CD1c-positive myeloid dendritic cell (primary cell): ENCODE measurements around the gene CANT1.

Experiments
- DNase-seq: peaks from one replicate; pipeline ENCODE4 v3.0.0-alpha.2; 2016; ENCODE audit errors: extremely low spot score

Gene CANT1

DNA sequence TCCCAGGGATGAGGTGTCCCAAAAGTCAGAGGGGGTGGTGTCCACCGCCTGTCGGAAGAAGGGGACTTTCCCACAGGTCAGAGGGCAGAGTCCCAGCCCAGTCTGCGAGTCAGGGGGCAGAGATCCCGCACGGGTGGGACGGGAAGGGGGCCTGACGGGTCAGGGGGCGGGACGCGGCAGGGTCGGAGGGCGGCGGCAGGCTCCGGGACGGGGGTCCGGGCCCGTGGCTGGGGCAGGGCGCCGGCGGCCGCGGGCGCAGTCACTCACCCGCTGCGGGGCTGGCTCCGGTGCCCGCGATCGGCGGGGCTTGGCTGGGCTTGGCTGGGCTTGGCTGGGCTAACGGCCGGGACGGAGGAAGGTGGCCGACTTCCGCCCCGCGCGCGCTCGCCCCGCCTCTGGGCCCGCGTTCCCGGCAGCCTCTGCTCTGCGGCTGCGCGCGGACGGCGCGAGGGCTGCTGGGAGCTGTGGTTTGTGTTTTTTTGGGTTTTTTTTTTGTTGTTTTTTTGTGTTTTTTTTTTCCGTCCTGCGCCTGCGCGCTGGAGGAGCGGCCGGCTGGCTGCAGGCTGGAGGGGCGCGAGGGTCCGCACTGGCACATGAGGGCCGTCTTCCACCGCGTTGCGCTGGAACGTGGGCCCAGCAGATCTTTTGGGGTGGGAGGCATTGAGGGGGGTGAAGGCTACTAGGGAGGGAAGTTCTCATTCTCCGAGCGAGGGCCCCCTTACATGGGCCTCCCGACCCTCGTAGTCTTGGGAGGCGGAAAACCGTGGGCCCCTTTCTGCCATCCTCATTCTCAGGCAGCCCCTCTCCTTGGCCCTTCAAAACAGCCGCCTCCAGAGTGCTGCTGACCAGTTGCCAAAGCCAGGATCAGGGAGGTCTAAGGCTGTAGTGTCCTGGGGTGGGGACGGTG is at the start of gene CANT1:
CANT1 (minus strand) TSS at position 368 of the 907 bp plus-strand sequence. CDS start 12,142 bp downstream, outside the sequence.
- peak; percentile 94 for DNase-seq

DNA sequence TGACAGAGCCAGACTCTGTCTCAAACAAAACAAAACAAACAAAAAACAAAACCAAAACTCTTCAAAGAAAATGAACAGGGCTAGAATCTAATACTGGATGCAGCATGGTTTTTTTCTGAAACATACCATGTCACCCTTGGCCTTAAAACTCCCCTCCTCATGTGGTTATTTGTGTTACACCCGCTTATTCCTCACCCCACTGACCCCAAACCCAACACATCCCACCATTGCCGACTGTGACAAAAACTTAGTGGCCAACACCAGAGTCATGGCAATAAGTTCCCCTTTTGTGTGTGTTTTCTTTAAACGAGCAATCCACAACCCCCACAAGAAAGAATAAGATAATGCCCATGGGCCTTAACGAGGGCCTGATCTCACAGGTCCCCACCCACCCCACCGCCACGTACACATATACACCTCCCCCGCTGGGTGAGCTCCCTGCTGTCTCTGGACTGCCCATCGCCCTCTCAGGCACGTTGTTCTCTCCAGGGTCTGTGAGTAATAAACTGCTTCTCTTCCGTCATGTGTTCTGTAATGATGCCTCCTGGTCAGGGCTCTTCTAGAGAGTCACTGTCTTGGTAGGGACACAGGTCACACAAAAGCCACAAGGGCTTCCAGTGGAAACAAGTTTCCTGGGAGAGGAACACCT is 48.3 kb upstream of the CANT1 start:
- peak; percentile 35 for DNase-seq

DNA sequence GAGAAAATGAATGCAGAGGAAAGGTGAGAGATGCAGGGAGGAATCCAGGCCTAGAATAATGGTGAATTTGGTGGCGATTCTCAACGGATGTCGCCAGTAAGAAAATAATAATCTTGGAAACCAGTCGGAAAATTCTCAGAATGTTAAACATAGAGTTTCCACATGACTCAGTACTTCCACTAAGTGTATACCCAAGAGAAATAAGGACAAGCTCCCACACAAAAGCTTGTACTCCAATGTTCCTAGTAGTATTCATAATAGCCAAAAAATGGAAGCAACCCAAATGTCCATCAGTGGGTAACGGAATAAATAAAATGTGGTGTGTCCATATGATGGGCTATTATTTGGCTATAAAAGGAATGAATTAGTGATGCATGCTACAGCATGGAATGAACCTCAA is 45.6 kb upstream of the CANT1 start:
- no peak for DNase-seq

DNA sequence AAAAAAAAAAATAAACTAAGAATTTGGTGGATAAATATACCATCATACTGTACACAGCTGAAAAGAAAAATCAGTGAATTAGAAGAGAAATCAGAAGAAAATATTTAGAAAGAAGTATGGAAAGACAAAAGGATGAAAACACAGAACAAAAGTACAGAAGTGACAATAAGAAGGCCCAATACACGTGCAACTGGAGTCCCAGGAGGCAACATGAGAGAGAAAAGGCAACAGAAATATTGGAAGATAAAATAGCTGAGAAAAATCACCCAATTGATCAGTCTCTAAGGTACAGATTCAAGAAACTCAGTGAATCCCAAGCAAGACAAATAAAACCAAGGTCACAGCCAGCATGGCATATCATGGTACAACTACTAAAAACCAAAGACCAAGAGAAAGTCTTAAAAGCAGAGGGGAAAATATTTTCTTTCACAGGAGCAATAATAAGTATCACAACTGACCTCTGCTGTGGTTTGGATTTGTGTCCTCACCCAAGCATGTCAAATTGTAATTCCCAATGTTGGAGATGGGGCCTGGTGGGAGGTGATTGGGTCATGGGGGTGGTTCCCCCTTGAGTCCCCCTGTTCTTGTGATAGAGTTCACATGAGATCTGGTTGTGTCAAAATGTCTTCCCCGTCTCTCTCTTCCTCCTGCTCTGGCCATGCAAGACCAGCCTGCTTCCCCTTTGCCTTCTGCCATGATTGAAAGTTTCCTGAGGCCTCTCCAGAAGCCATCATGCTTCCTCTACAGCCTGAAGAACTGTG is 44.8 kb upstream of the CANT1 start:
- DNase-seq: no peak

DNA sequence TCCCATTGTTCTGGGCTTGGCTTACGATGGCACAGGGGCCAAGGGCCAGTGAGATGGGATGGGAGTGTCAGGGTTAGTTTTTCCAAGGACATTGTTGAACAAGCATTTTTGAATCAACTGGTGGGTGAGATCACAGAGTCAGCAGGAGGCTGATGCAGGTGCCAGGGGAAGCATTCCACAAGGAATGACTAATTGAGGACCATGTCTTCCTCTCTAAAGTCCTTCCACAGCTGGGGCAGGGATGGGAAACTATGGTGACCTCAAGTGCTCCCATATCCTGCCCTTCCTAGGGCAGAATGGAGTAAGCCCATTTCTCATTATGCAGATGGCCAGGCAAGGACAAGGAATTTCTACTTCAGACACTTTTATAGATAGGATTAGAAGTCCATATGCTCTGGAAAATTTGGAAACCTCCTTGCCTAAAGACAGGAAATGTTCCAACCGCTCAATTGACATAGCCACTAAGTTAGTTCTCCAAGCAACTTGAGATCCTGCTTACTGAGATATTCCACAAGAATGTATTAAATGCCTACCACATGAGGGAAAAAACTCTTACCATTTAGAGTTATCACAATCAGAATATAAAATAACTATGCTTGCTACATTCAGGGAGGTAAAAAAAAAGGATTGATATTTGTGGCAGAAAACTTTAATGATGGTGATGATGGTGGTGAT is 43.8 kb upstream of the CANT1 start:
- no peak for DNase-seq

DNA sequence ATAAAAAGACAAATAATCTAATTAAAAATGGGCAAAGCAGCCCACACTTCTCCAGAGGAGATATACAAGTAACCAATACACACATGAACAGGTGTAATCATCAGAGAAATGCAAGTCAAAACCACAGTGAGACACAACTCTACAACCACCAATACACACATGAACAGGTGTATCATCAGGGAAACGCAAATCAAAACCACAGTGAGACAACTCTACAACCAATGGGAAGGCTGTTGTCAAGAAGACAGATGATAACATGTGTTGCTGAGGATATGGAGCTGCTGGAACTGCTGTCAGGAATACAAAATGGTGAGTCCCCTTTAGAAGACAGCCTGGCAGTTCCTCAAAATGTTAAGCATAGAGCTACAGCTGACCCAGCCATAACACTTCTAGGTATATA is 42.6 kb upstream of the CANT1 start:
- DNase-seq: no peak

DNA sequence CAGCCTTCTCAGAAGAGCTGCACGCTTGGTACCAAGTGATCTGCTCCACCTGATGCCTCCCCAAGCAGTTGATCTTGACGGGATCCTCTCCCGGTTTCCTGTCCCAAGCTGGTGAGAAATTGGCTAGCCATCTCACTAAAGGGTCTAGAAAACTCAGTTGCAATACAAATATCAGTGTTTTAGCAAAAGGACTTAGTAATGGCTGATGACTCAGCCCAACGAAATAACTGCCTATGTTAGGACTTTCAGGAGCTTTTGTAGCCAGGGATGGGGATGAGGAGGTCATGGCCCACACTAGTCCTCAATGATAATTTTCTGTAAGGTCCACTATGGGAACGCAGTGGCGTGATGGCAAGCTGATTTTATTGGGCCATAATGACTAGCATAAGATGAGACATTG is 41.7 kb upstream of the CANT1 start:
- DNase-seq: no peak

DNA sequence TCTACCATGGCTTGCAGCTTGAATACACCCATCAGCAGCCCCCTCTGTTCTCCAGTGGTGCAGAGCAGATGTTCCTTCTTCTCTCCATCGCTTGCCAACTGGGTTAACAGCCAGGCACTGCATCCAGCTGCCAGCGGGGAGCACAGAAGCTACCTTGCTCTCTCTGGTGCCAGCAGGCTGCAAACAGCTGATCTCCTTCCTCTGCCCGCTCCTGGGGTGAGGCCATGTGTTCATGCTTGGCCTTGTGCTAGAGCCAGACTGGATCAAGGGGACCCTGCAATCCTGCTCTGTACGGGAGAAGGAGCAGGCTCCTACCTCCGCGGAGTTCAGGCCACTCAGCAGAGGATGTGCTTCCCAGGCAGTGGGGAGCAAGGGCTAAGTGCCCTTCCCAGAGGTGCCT is 41.0 kb upstream of the CANT1 start:
- no peak for DNase-seq

DNA sequence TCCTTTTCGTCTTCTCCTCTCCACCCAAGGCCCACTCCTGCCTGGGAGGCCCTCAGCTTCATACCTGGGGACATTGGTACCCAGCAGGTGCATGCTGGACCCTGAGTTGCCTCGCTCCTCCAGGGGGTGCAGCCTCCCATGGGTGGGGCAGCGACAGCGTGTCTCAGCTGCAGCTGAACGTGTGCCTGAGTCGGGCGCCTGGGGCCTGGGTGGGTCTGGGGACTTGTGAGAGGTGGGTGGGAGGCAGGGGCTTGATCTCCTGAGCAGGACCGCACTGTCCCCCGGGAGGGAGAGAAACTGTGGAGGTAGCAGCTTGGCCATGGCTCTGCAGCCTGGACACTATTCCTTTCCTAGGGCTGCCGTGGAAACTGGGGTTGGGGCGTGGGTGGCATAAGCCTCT is 40.3 kb upstream of the CANT1 start:
- DNase-seq: no peak

DNA sequence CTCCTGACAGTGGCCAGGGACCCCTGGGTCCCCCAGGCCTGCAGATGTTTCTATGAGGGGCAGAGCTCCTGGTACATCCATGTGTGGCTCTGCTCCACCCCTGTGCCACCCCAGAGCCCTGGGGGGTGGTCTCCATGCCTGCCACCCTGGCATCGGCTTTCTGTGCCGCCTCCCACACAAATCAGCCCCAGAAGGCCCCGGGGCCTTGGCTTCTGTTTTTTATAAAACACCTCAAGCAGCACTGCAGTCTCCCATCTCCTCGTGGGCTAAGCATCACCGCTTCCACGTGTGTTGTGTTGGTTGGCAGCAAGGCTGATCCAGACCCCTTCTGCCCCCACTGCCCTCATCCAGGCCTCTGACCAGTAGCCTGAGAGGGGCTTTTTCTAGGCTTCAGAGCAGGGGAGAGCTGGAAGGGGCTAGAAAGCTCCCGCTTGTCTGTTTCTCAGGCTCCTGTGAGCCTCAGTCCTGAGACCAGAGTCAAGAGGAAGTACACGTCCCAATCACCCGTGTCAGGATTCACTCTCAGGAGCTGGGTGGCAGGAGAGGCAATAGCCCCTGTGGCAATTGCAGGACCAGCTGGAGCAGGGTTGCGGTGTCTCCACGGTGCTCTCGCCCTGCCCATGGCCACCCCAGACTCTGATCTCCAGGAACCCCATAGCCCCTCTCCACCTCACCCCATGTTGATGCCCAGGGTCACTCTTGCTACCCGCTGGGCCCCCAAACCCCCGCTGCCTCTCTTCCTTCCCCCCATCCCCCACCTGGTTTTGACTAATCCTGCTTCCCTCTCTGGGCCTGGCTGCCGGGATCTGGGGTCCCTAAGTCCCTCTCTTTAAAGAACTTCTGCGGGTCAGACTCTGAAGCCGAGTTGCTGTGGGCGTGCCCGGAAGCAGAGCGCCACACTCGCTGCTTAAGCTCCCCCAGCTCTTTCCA is 39.5 kb upstream of the CANT1 start:
- no peak for DNase-seq

DNA sequence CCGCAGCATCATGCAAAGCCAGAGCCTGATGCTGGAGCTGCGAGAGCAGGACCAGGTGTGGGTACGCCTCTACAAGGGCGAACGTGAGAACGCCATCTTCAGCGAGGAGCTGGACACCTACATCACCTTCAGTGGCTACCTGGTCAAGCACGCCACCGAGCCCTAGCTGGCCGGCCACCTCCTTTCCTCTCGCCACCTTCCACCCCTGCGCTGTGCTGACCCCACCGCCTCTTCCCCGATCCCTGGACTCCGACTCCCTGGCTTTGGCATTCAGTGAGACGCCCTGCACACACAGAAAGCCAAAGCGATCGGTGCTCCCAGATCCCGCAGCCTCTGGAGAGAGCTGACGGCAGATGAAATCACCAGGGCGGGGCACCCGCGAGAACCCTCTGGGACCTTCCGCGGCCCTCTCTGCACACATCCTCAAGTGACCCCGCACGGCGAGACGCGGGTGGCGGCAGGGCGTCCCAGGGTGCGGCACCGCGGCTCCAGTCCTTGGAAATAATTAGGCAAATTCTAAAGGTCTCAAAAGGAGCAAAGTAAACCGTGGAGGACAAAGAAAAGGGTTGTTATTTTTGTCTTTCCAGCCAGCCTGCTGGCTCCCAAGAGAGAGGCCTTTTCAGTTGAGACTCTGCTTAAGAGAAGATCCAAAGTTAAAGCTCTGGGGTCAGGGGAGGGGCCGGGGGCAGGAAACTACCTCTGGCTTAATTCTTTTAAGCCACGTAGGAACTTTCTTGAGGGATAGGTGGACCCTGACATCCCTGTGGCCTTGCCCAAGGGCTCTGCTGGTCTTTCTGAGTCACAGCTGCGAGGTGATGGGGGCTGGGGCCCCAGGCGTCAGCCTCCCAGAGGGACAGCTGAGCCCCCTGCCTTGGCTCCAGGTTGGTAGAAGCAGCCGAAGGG is 38.6 kb upstream of the CANT1 start:
- DNase-seq: no peak

DNA sequence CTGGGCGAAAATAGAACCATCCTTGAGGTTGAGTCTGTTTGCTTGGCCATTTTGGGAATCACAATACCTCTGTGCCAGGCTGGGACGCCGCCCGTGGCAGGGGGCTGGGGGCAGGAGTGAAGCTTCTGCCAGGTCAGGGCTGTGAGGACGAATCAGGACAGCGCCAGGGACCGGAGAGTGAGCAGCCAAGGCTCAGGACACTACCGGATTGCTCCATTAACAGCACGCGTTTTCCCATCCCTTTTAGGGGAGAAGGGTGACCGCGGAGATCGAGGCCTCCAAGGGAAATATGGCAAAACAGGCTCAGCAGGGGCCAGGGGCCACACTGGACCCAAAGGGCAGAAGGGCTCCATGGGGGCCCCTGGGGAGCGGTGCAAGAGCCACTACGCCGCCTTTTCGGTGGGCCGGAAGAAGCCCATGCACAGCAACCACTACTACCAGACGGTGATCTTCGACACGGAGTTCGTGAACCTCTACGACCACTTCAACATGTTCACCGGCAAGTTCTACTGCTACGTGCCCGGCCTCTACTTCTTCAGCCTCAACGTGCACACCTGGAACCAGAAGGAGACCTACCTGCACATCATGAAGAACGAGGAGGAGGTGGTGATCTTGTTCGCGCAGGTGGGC is 37.8 kb upstream of the CANT1 start:
- no peak for DNase-seq

DNA sequence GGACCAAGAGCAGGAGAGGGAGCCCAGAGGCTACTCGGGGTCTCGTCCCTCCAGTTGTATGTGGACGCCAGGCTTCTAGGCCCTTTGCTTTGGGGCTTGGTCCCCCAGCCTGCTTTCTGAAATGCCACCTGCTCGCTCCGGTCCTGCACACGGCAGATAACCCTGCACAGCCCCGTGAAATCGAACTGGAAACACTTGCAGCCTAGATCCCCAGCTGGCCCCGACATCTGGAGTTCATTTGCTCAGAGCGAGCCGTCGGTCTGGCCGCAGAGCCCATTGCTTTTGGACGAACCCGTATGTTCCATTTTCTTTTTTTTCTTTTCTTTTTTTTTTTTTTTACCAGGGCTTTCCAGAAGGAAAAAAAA is 37.3 kb upstream of the CANT1 start:
- no peak for DNase-seq

DNA sequence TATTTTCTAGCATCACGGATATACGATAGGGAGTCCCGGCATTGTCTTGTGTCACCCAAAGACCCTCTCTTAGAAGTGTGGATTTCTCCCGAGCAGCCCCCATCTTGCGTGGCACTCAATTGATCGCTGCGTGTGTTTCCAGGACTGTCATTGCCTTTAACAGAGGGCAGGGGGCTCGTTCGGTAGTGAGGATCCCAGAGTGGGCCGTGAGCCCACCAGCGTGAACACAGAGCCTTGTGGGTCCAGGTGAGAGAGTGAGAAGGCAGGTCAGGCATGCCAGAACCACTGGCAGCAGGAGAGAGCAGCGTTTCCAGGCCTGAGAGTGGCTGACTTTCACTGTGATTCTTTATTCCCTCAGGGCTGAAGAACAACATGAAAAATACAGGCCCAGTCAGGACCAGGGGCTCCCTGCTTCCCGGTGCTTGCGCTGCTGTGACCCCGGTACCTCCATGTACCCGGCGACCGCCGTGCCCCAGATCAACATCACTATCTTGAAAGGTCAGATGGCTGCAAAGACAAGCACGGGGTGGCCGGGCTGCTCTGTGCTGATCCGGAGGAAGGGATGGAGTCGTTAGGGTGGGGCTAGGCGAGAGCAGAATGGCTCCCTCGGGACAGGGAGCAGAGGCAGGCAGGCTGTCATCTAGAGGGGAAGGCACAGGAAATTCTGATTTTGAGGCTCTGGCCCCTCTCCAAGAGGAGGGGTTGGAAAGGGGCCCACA is 36.8 kb upstream of the CANT1 start:
- no peak for DNase-seq

DNA sequence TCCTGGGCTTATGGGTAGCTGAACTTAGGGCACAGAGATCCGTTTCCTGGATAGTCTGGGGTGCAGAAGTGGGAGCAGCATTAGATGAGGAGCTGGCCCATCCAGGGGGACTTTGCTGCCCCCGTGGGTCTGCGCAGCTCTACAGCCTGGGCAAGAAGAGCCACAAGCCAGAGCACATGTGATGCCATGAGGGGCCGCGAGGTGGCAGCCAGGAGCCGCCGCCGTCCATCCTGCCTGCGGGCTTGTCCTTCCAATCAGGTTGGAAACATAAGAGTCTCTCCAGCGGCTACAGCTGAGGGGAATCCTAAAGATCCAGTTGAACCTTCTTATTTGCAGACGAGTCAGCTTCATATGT is 36.3 kb upstream of the CANT1 start:
- peak; percentile 73 for DNase-seq

DNA sequence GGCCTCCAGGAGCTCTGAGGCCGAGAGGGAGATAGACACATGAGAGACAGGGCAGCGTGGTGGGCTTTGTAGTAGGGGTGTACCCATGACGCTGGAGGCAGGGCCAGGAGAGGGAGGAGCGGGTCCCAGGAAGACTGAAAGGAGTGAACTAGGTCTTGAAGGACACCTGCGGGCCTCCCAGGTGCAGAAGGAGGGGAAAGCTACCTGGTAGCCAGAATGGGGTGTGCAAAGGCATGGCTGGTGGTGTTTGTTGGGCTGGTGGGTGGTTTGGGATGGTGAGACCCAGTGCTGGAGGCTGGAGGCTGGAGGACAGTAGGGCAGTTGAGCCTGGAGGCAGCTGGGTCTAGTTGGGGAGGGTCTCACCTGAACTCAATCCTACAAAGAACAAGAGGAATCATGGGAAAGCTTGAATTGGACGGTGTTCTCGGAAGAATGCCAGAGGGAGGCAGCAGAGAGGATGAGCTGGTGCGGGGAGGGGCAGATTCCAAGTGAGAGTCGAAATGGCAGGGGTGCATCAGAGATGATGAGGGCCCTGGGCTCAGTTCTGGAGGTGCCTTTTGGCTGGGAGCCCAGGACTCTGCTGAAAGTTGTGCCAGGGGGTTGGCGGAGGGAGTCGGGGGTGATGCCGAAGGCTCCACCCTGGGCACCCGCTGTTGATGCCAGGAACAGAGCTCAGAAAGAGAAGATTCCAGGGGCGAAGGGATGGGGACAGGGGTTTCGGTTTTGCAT is 35.6 kb upstream of the CANT1 start:
- no peak for DNase-seq

DNA sequence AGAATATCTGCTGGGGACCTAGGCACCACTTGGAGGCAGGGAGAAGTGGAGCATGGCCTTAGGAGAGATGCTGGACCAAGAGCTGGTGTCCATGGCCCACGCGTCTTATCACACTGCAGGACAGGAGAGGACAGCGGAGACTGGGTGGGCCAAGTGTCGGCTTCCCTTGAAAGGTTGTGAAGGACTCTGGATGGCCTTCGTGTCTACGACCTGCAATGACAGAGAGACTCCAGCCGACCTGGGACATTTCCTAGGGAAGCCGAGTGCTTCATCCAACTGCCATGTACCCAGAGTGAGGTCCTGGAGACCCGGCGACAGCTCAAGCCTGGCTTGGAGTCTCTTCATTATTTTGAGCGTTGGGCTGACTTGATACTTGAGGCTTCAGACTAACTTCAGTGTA is 34.9 kb upstream of the CANT1 start:
- no peak for DNase-seq

DNA sequence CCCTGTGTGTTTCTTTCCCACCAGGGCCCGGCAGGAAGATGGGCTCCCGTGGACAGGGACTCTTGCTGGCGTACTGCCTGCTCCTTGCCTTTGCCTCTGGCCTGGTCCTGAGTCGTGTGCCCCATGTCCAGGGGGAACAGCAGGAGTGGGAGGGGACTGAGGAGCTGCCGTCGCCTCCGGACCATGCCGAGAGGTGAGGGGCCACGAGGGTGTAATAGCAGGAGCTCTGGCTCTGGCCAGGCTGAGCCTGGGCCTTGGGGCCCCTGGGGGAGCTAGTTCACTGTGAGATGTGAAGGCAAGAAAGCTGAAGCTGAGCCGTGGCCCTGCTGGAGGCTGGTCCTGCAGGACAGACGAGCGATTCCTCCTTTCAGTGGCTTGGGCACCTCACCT is 34.4 kb upstream of the CANT1 start:
- DNase-seq: no peak
